H9 (cell line): Measurements from ENCODE around the gene CRELD2. TPM values are rescaled to one million over a fixed set of nuclear protein-coding genes. Genes with fewer than 3 reads are reported as not detected.

Source experiments
- DNase-seq: peaks from one replicate; pipeline ENCODE4 v3.0.0-alpha.2; 2017
- H2AFZ ChIP-seq: one replicate; pipeline ENCODE4 v1.6.1; 2013; ENCODE audit warnings: mild to moderate bottlenecking, low read length, control low read depth, moderate library complexity
- H2AK5ac ChIP-seq: 2 replicates; pipeline ENCODE4 v1.6.1; 2013; ENCODE audit warnings: low read length, control low read depth, mixed read lengths; ENCODE audit not compliant: insufficient read length
- H2BK120ac ChIP-seq: one replicate; pipeline ENCODE4 v1.6.1; 2013; ENCODE audit warnings: low read depth, mild to moderate bottlenecking, low read length, control low read depth, inconsistent platforms; ENCODE audit not compliant: poor library complexity, severe bottlenecking
- H2BK12ac ChIP-seq: 2 replicates; pipeline ENCODE4 v1.6.1; 2013; ENCODE audit warnings: low read length, control low read depth, mixed read lengths, low read depth; ENCODE audit not compliant: insufficient read length
- H2BK15ac ChIP-seq: 2 replicates; pipeline ENCODE4 v1.6.1; 2013; ENCODE audit warnings: low read depth, low read length, control low read depth
- H2BK20ac ChIP-seq: one replicate; pipeline ENCODE4 v1.6.1; 2013; ENCODE audit warnings: low read depth, mild to moderate bottlenecking, low read length, control low read depth, inconsistent platforms; ENCODE audit not compliant: poor library complexity, severe bottlenecking
- H2BK5ac ChIP-seq: 2 replicates; pipeline ENCODE4 v1.6.1; 2013; ENCODE audit warnings: low read length, control low read depth, mixed read lengths; ENCODE audit not compliant: insufficient read length
- H3K14ac ChIP-seq: 2 replicates; pipeline ENCODE4 v1.6.1; 2013; ENCODE audit warnings: low read length, control low read depth; ENCODE audit not compliant: insufficient read depth
- H3K18ac ChIP-seq: 2 replicates; pipeline ENCODE4 v1.6.1; 2013; ENCODE audit warnings: low read depth, mild to moderate bottlenecking, mixed read lengths, low read length, control low read depth; ENCODE audit not compliant: insufficient read length
- H3K23ac ChIP-seq: 2 replicates; pipeline ENCODE4 v1.6.1; 2013; ENCODE audit warnings: low read length, control low read depth, mixed read lengths, low read depth; ENCODE audit not compliant: insufficient read length
- H3K23me2 ChIP-seq: 2 replicates; pipeline ENCODE4 v1.6.1; 2013; ENCODE audit warnings: low read depth, mild to moderate bottlenecking, mixed read lengths, low read length, control low read depth; ENCODE audit not compliant: insufficient read length, poor library complexity, severe bottlenecking
- H3K27ac ChIP-seq: 2 replicates; pipeline ENCODE4 v1.5.1; 2013; ENCODE audit warnings: low read length, control low read depth, mixed read lengths, low read depth; ENCODE audit not compliant: insufficient read length
- H3K27me3 ChIP-seq: 2 replicates; pipeline ENCODE4 v1.6.1; 2013; ENCODE audit warnings: low read length, control low read depth, inconsistent platforms; ENCODE audit not compliant: insufficient read depth
- H3K4ac ChIP-seq: 2 replicates; pipeline ENCODE4 v1.6.1; 2013; ENCODE audit warnings: low read depth, mild to moderate bottlenecking, control low read depth, inconsistent platforms, low read length, moderate library complexity
- H3K4me1 ChIP-seq: 2 replicates; pipeline ENCODE4 v1.6.1; 2013; ENCODE audit warnings: low read length, control low read depth, inconsistent platforms; ENCODE audit not compliant: insufficient read depth
- H3K4me2 ChIP-seq: 2 replicates; pipeline ENCODE4 v1.6.1; 2013; ENCODE audit warnings: low read length, control low read depth, mixed read lengths; ENCODE audit not compliant: insufficient read length, insufficient read depth
- H3K56ac ChIP-seq: 2 replicates; pipeline ENCODE4 v1.6.1; 2013; ENCODE audit warnings: low read depth, mild to moderate bottlenecking, mixed read lengths, low read length, control low read depth; ENCODE audit not compliant: insufficient read length
- H3K79me1 ChIP-seq: 2 replicates; pipeline ENCODE4 v1.6.1; 2013; ENCODE audit warnings: low read depth, mild to moderate bottlenecking, moderate library complexity, low read length, control low read depth, inconsistent platforms; ENCODE audit not compliant: insufficient read depth, poor library complexity, severe bottlenecking
- H3K79me2 ChIP-seq: 2 replicates; pipeline ENCODE4 v1.6.1; 2013; ENCODE audit warnings: low read length, control low read depth, inconsistent platforms; ENCODE audit not compliant: insufficient read depth
- H3K9ac ChIP-seq: 2 replicates; pipeline ENCODE4 v1.6.1; 2013; ENCODE audit warnings: low read length, control low read depth, mixed read lengths; ENCODE audit not compliant: insufficient read length; ENCODE audit errors: extremely low read depth
- H3K9me3 ChIP-seq: one replicate; pipeline ENCODE4 v1.6.1; 2013; ENCODE audit warnings: low read depth, low read length, inconsistent platforms; ENCODE audit not compliant: control insufficient read depth
- H3T11ph ChIP-seq: one replicate; pipeline ENCODE4 v1.6.1; 2013; ENCODE audit warnings: mild to moderate bottlenecking, low read length, control low read depth, inconsistent platforms
- H4K20me1 ChIP-seq: one replicate; pipeline ENCODE4 v1.6.1; 2013; ENCODE audit not compliant: control insufficient read depth, insufficient read length, insufficient read depth
- H4K5ac ChIP-seq: 2 replicates; pipeline ENCODE4 v1.6.1; 2013; ENCODE audit warnings: low read depth, mild to moderate bottlenecking, mixed read lengths, low read length, control low read depth; ENCODE audit not compliant: insufficient read length
- H4K8ac ChIP-seq: replicated peaks from 2 replicates; pipeline ENCODE4 v1.6.1; 2013; ENCODE audit warnings: low read length, control low read depth, mixed read lengths, low read depth; ENCODE audit not compliant: insufficient read length
- H4K91ac ChIP-seq: 2 replicates; pipeline ENCODE4 v1.6.1; 2013; ENCODE audit warnings: low read depth, mild to moderate bottlenecking, moderate library complexity, mixed read lengths, low read length, control low read depth; ENCODE audit not compliant: insufficient read length
- H3K27ac Mint-ChIP-seq, 3 experiments: 2 replicates in 2 of 3; 3 replicates in 1 of 3; pipeline ENCODE4 v1.8.0; 2020 to 2021; ENCODE audit warnings: mixed read lengths in 3 of 3, mild to moderate bottlenecking in 1 of 3, moderate library complexity in 1 of 3
- H3K27me3 Mint-ChIP-seq: 2 replicates; pipeline ENCODE4 v1.8.0; 2021; ENCODE audit warnings: low read depth, mild to moderate bottlenecking, moderate library complexity, mixed read lengths
- H3K36me3 Mint-ChIP-seq, 3 experiments: 2 replicates in 2 of 3; 3 replicates in 1 of 3; pipeline ENCODE4 v1.8.0; 2020 to 2021; ENCODE audit warnings: low read depth in 3 of 3, mixed read lengths in 3 of 3; ENCODE audit not compliant: insufficient read depth in 1 of 3
- H3K4me1 Mint-ChIP-seq, 2 experiments: 2 replicates each; pipeline ENCODE4 v1.8.0; 2020; ENCODE audit warnings: mixed read lengths in 2 of 2
- H3K4me3 Mint-ChIP-seq, 2 experiments: 2 replicates in 1 of 2; 3 replicates in 1 of 2; pipeline ENCODE4 v1.8.0; 2020 to 2021; ENCODE audit warnings: mild to moderate bottlenecking in 2 of 2, mixed read lengths in 2 of 2, moderate library complexity in 1 of 2
- H3K9me3 Mint-ChIP-seq, 2 experiments: 2 replicates in 1 of 2; 3 replicates in 1 of 2; pipeline ENCODE4 v1.8.0; 2020; ENCODE audit warnings: mild to moderate bottlenecking in 2 of 2, mixed read lengths in 2 of 2, moderate library complexity in 1 of 2
- CTCF ChIP-seq: fragments of 200-600 bp; sonication (generic); conservative IDR thresholded peaks from 3 replicates; pipeline ENCODE4 v1.8.0; 2021; ENCODE audit warnings: antibody characterized with exemption, mild to moderate bottlenecking
- WGBS: extraction: QIAGEN DNeasy Blood & Tissue Kit; methylation state at CpG from one replicate; pipeline ENCODE4 v1.1.7; 2013; ENCODE audit warnings: missing lambda C conversion rate, low lambda C conversion rate, mixed read lengths; ENCODE audit not compliant: insufficient read length; ENCODE audit errors: extremely low coverage; 5-methylcytosine and 5-hydroxymethylcytosine counted together
- total RNA-seq: library from RNA; stranded (reverse); gene quantifications from 2 replicates; pipeline ENCODE4 v1.2.1, GENCODE V29; 2021

The CRELD2 gene
- total RNA-seq, 1 experiment from 2014 or later, result 34.7 TPM

- H3T11ph ChIP-seq, result no peak overlapping the region
- H3K79me1 ChIP-seq, result no peaks in the 10 kb centered on the region
- H4K8ac ChIP-seq, result no peak overlapping the region
- H3K27ac ChIP-seq, result no peak overlapping the region
- no peak overlapping the region for H3K4ac ChIP-seq
- H2AFZ ChIP-seq, result no peak overlapping the region
- no peaks in the 10 kb centered on the region for H3K9me3 ChIP-seq
- WGBS, result no CpG with 5 or more reads among the region's 41 CpGs
- H3K14ac ChIP-seq, result no peak overlapping the region
- DNase-seq, result no peak
- H3K79me2 ChIP-seq, result peaks cover 2% of the 10 kb centered on the region; the same call in 1 of the 2 replicates
- no peak overlapping the region for H2AK5ac ChIP-seq
- no peak overlapping the region for H2BK12ac ChIP-seq
- H4K5ac ChIP-seq, result no peak overlapping the region
- no peak overlapping the region for H2BK120ac ChIP-seq
- H3K18ac ChIP-seq, result no peak overlapping the region
- H2BK5ac ChIP-seq, result no peak overlapping the region
- H4K91ac ChIP-seq, result no peak overlapping the region
- Mint-ChIP-seq H3K36me3 (peaks cover 71 to 86% (median 85%) of the 10 kb centered on the region in 3 experiments), H3K9me3 (peaks cover 22 to 29% of the 10 kb centered on the region in 2 experiments), H3K4me3 (no peak overlapping the region), H3K27ac (no peak overlapping the region), H3K4me1 (no peaks in the 10 kb centered on the region; a peak in 1 of 4 replicates), H3K27me3 (no peaks in the 10 kb centered on the region)
- H3K23me2 ChIP-seq, result no peaks in the 10 kb centered on the region
- no peaks in the 10 kb centered on the region for H3K27me3 ChIP-seq
- H3K4me1 ChIP-seq, result no peaks in the 10 kb centered on the region
- no peak overlapping the region for H2BK15ac ChIP-seq
- H2BK20ac ChIP-seq, result no peak overlapping the region
- TF ChIP-seq CTCF, result no peak
- peaks cover 5% of the 10 kb centered on the region for H4K20me1 ChIP-seq
- no peak overlapping the region for H3K4me2 ChIP-seq
- H3K23ac ChIP-seq, result no peak overlapping the region
- H3K56ac ChIP-seq, result no peak overlapping the region
- no peak overlapping the region for H3K9ac ChIP-seq
Observed at GRCh38 chr22:49886346-49887063, 31.9 kb upstream of the CRELD2 start.
